Right forelimb (tissue), 1 donor: Measurements from ENCODE around the gene RNF17.
"Not testable (repeated sequence)": the region's sequence is repeated elsewhere in the genome, so short reads cannot be mapped to it uniquely, and the experiment has no call there.

Experiments used
- DNase-seq: peaks from one replicate; pipeline ENCODE4 v3.0.0-alpha.2; 2018

RNF17 gene

DNA sequence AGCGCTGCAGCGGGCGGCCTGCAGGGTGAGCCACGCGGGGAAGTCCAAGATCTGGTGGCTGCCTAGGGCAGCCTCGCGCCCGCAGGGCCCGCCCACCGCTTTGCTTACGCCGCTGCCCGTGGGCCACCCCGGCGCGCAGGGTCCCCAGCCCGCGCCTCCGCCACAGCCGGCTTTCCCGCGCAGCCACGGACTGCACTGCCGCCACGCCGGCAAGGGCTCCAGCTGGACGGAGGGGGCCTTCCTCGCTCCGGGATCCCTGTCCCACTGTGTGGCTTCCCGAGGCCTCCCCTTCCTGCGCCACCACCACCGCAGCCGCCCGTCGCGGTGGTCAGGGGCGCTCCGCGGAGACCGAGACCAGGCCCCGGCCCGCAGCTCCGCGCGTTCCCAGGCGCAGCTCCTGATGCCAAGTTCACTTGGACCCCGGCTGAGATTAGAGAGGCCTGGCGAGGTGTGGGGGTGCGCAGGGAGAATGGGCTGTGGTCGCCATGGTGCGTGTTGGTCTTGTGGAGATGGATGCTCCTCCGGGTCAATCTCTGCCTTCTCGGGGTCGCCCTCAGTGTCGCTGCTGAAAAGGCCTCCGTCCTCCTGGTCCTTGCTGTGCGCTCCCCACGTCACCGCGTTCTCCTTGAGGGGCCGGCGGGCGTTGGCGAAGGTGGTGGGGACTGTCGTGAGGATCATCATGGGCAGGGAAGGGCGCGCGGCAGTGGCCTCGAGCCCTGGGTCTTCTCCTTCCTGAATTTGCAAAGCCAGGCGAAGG lies 17.9 kb upstream of the RNF17 start:
- DNase-seq = no peak

DNA sequence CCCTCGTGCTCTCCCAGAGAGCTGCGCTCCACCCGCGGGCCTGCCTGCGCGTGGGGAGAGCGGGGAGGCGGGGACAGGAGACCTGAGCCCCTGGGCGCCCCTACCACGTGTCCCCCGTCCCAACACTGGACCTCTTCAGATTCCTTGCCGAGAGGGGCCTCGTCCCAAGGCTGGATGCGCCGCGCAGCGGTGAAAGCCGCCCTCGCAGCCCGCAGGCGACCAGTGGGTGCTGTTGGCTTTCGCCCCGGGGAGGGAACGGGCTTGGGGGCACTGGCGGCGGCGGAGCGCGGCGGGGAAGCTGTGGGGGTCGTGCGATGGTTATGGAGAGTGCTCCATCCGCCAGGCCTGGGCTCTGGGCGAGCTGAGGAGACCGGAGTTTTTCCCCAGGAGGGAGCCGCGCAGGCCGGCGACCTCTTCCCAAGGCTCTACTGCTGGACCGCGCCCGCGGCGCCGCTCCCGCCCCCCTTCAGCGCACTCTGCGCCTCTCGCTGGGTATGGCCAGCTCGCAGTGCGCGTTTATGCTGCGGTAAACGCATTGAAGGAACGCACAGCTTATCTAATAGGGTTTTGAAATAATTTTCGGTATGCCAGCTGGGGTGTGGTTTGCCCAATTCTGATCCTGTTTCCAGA lies 17.2 kb upstream of the RNF17 start:
- DNase-seq = no peak

- no peak for DNase-seq
Observed at GRCh38 chr13:24747248-24748060, 16.5 kb upstream of the RNF17 start.

DNA sequence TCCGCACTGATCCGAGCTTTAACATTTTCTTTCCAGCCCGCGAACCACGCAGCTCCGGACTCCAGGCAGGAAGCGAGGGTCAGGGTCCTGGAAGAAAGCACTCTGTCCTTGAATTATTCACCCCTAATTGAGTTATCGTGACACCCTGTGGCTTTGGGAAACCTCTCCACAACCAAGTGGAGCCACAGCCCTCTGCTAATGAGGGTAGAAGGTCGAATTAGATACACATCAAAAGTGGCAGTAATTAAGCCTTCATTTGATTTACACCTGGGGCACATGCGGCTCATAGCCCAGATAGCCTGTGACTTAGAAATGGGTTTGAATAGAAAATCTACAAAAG lies 15.9 kb upstream of the RNF17 start:
- no peak for DNase-seq

GRCh38 chr13:24759197-24759596 lies 4.8 kb upstream of the RNF17 start:
- no peak for DNase-seq

GRCh38 chr13:24764276-24764630 lies 284 bp downstream of the RNF17 start:
- DNase-seq = no peak

DNA sequence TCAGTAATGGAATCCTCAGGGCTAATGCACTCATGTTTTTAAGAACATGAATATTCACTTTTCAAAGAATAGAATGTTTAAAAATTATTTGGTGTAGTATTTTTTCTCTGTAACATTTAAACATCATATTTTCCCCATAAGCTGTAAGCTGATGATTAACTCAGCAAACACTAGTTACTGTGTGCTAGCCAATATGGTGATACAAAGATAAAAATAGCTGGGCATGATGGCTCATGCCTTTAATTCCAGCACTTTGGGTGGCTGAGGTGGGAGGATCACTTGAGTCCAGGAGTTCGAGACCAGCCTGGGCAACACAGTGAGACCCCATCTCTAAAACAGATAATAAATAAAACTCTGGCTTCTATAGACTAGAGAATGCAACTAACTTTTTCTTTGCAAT lies 13.2 kb downstream of the RNF17 start:
- DNase-seq = no peak

GRCh38 chr13:24784319-24784718 lies 20.4 kb downstream of the RNF17 start:
- no peak for DNase-seq

- no peak for DNase-seq
Observed at GRCh38 chr13:24788538-24788937, 24.6 kb downstream of the RNF17 start.

- DNase-seq = no peak
Observed at GRCh38 chr13:24802074-24802473, 38.1 kb downstream of the RNF17 start.

DNA sequence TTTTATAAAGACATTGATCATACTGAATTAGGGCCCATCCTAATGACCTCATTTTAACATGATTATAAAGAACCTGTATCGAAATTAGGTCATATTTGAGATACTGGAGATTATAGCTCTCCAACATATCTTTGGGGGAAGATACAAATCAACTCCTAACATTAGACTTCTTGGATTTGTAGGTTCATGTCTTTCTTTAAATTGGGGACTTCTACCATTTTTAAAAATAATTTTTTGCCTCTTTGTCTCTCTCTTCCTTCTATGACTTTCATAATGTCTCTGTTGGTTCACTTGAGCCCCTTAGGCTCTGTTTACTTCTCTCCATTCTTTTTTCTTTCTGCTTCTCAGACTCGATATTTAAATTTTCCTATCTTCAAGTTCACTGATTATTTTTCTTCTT lies 57.2 kb downstream of the RNF17 start:
- DNase-seq = no peak

- DNase-seq = no peak
Observed at GRCh38 chr13:24822640-24823039, 58.7 kb downstream of the RNF17 start.

GRCh38 chr13:24823122-24823710 lies 59.2 kb downstream of the RNF17 start:
- DNase-seq = not testable (repeated sequence)

- DNase-seq = no peak
Observed at GRCh38 chr13:24827799-24828198, 63.8 kb downstream of the RNF17 start.

DNA sequence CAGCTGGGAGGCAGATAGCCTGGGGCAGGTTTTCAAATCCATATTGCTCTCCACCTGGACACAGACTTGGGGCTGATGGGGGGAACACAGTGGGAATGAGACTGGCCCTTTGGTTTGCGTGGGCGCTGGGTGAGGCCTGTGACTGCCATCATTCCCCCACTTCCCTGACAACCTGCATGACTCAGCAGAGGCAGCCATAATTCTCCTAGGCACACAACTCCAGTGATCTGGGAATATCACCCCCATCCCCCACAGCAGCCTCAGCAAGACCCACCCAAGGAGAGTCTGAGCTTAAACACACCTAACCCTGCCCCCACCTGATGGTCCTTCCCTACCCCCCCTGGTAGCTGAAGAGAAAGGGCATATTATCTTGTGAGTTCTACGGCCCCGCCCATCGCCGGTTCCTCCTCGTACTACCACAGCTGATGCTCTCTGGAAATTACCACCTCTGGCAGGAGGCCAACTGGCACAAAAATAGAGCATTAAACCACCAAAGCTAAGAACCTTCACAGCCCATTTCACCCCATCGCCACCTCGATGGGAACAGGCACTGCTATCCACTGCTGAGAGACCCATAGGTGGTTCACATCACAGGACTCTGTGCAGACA lies 71.0 kb downstream of the RNF17 start:
- DNase-seq = no peak

- DNase-seq = not testable (repeated sequence)
Observed at GRCh38 chr13:24837528-24837927, 73.6 kb downstream of the RNF17 start.

GRCh38 chr13:24842549-24843274 lies 78.7 kb downstream of the RNF17 start:
- DNase-seq = no peak

DNA sequence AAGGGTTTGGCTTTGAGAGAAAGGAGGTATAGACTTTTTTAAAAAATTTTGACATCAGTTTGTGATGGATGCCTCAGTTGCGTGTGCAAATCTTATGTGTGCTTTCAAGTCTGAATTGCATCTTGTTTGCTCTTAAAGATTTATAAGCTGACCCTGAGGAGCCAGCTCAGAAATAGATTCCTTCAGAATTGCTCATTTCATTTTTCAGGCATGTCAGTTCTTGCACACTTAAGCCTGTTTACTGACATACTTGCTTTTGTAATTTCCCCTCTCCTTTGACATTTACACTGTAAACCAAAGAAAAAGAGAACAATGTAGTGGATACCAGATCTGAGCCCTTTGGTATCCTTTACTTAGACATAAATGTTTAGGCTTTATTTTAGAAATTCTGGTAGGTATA lies 87.6 kb downstream of the RNF17 start:
- DNase-seq = no peak

DNA sequence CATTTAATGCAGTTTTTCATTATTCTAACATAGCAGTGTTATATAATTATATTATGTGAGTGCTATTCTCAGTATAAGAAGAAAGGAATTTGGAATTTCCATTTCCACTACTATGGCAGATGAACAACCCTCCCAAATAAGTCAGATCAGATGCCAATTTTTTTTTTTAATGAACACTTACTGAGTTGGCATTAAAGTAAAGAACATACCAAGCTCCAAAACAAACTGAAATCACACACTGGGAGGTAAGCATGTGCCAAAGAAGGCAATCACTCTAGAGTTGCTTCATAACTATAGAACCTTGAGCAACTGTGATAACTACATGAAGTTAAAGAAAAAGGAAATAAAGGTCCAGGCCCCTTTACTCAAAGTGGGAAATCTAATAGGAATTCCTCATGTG lies 90.3 kb downstream of the RNF17 start:
- DNase-seq = no peak

DNA sequence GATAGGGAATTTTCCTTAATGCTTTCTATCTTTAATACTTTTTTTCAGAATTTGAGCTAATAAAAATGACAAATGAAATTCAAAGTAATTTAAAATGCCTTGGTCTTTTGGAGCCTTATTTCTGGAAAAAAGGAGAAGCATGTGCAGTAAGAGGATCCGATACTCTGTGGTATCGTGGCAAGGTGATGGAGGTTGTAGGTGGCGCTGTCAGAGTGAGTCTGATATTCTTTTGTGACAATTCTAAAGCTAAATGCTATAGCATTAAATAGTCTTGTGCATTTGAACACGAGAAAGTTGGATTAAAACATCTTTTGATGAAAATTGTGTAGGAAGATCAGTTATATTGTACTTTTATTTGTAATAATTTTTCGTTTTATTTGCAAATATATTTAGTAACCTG lies 95.0 kb downstream of the RNF17 start:
- DNase-seq = no peak

DNA sequence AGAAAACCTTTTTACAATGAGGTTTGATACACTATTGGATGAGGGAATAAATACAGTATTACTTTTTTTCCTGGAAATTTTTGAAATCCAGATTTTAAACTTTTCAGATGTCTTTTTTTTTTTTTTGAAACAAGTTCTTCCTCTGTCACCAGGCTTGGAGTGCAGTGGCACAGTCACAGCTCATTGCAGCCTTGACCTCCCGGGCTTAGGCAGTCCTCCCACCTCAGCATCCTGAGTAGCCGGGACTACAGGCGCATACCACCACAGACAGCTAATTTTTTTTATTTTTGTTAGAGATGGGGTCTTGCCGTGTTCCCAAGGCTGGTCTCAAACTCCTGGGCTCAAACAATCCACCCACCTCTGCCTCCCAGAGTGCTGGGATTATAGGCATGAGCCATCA lies 96.8 kb downstream of the RNF17 start:
- DNase-seq = no peak

- no peak for DNase-seq
Observed at GRCh38 chr13:24861617-24862362, 97.8 kb downstream of the RNF17 start.
